ENCODE results near the gene SLX1B.
"Not testable (repeated sequence)": the region's sequence is repeated elsewhere in the genome, so short reads cannot be mapped to it uniquely, and the experiment has no call there.

- not testable (repeated sequence) for TF ChIP-seq EZH2 (IDR thresholded peaks at IDR 0.05; ENCODE audit: low read depth)
- TF ChIP-seq, protein P1, sequence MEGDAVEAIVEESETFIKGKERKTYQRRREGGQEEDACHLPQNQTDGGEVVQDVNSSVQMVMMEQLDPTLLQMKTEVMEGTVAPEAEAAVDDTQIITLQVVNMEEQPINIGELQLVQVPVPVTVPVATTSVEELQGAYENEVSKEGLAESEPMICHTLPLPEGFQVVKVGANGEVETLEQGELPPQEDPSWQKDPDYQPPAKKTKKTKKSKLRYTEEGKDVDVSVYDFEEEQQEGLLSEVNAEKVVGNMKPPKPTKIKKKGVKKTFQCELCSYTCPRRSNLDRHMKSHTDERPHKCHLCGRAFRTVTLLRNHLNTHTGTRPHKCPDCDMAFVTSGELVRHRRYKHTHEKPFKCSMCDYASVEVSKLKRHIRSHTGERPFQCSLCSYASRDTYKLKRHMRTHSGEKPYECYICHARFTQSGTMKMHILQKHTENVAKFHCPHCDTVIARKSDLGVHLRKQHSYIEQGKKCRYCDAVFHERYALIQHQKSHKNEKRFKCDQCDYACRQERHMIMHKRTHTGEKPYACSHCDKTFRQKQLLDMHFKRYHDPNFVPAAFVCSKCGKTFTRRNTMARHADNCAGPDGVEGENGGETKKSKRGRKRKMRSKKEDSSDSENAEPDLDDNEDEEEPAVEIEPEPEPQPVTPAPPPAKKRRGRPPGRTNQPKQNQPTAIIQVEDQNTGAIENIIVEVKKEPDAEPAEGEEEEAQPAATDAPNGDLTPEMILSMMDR (conservative IDR thresholded peaks at IDR 0.05): not testable (repeated sequence)
Measured at GRCh38 chr16:29506308-29506707, 52.0 kb downstream of the SLX1B start, which contains the start of gene NPIPB12.
